Measurements from ENCODE around the gene LBR.

LBR gene

DNA sequence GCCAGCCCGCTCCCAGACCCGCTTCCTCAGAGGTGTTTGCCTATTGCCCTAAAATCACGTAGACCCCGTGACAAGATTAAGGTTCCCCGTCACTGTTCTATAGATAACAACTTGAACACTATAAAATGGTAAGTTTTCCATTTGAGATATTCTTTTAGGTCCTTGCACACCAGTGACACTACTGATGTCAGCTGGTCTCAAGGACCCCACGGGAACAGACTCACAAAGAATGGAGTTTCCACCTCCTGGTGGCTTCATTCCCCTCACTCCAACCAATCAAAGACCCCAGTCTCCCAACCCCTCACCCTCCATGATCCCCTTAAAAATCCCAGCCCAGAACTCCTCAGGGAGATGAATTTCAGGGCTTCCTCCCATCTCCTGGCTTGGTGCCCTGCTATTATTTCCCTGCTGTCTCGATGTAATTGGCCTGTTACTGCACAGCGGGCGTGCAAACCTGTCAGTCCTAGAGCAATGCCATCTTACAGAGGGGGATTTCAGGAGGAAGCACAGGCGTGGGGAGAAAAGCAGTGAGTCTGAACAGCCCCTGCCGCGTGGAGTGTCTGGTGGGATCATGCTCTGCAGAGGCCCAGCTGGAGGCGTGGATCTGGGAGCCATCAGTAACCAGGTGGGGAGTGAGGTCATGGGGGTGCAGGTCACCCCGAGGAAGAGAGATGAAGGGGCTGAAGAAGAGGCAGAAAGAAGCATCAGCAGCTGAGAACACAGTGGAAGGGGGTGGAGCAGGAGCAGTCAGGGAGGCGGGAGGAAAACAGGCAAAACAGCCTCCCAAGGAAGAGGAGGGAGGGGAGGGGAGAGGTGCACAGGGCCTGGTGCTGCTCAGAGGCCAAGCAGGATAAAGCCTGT lies 35.1 kb upstream of the LBR start:
- peak in 2 of 3 experiments; percentile 91 to 96 for DNase-seq

DNA sequence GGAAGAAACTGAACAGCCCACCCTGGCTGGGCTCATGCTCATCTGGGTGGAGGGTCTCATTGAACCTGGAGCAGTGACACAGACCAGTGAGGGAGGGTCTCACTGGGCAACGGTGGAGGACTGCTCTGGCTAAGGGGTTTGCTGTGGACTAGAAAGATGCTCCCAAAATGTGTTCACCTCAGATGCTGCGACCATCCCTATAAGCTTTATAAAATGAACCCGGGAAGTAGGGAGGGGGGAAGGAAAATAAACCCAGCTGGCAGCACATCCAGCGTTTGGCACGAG lies 34.5 kb upstream of the LBR start:
- DNase-seq = no peak

DNA sequence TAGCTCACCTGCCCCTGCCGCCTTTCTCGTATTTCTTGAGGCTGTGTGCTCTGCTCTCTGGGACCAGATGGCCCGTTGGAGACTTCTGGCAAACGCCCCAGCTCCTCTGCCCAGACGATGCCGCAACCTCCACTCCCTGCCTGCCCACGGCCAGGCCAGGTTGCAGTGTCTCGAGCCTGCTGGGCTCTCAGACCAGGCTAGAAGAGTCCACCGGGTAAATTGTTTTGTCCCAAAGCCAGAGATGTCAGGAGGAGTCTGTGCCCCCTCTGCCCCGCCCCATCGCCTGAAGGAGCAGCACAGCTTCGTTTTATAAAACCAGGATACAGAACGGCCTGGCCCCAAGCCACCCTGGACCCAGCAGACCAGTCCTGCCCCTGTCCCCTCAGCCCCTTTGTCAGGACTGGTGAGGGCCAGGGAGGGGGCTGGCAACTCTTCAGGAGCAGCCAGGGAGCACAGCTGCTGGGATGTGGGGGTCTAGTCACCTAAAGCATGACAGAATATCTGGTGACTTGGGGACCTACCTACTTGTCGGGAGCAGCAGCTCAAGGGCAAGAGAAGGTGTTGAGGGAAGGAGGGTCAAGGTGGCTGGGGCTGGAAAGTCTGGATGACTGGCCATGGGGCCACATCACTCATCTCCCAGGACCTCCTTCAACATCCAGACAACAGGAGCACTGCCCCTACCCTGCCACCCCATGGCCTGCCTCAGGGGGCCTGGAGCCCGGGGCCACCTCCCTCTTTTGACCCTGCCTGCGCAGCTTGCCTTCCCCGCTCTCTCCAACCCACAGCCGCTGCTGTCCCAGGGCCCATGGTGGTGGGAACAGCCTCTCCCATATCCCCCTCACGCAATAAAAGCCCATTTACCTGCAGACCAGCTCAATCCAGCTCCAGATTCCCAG lies 33.9 kb upstream of the LBR start:
- DNase-seq = no peak

DNA sequence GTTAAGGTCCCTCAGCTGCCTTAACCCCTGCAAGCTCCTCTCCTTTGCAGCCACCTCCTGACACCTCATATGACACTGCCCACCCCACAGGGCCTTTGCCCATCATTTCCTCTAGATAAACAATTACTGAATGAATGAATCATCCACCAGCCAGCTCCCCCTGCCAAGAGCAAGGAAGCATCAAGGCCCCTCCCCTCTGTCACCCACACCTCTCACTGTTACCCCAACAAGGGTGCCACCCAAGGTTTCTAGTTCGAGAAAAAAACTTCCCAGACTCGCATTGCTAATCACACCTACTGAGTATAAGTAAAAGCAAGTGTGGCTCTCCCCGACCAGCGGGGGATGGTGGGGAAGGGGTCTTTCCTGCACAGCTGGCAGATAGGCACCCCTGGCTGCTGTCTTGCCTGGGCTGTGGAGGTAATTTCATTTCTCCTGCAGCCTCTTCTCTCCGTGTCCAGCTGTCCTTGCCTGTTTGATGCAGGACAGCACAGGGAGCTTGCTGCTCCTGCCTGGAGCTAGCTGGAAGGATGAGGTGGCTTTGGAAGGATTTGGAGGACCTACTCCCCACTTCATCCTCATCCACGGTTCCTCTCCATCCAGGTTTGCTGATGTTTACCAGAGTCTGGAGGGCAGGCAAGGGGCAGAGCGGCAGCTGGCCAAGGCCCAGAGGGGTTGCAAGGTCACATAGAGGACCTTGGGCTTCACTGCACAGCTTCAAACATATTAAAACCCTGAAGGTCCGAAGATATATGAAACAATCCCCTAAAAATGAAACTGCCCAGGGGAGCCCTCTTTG lies 33.1 kb upstream of the LBR start:
- DNase-seq = no peak

DNA sequence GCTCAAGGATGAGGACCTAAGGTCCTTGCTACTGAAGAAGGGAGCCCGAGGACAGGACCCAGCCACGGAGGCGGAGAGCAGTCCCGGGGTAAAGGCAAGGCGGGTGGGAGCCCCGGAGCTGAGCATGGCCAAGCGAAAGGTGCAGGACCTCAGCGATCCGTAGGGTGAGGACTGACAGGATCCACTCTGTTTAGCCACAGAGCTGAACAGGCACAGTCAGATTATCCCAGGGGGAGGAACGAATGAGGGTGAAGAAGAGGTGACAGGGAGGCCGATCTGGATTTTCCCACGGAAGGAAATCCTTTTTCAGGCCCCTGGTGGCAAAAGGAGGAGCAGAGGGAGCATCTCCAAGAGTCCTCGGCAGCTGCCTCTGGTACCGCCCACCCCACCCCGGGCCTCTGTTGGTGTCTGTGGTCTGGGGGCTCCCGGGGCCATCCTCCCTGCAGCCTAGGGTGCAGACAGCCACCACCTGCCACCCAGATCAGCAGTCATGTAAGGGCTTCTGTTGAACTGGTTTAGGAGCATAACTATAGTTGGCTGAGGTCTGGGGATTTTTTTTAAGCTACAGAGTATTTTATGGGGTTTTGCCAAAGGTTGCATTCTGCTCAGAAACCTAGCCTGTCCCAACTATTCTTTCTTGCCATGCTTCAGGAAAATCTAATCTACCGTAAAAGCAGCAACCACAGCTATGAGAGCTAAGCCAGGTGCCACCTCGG lies 32.3 kb upstream of the LBR start:
- no peak for DNase-seq

DNA sequence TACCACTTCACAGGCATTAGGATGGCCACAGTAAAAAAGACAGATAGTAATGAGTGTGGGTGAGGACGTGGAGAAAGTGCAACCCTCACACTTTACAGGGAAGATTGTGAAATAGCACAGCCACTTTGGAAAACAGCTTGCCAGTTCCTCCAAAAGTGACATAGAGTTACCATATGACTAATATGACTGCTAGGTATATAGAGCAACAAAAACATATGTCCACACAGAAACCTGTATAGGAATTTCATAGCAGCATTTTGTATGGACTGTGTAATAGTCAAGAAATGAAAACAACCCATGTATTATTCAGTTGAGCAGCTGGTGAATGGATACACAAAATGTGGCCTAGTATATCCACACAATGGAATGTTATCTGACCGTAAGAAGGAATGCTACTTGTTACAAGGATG lies 30.4 kb upstream of the LBR start:
- DNase-seq = no peak

DNA sequence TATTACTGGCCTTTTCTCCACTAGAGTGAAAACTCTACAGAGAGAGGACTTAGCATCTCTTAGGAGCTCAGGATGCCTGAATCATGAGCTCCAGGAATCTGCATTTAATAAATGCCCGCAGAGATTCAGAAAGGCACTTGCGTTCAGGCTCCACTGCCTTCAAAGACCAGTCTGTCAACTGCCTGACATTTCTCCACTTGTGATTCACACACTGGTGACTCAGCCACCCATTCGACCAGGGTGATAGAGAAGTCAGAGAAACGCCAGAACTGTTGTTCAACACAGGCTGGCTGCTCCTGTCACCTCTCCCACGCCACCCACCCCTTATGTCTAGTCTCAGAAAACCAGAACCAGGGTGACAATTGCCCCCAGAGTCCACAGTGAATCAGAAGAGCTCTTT lies 26.9 kb upstream of the LBR start:
- peak in 2 of 3 experiments; percentile 42 to 69 for DNase-seq

DNA sequence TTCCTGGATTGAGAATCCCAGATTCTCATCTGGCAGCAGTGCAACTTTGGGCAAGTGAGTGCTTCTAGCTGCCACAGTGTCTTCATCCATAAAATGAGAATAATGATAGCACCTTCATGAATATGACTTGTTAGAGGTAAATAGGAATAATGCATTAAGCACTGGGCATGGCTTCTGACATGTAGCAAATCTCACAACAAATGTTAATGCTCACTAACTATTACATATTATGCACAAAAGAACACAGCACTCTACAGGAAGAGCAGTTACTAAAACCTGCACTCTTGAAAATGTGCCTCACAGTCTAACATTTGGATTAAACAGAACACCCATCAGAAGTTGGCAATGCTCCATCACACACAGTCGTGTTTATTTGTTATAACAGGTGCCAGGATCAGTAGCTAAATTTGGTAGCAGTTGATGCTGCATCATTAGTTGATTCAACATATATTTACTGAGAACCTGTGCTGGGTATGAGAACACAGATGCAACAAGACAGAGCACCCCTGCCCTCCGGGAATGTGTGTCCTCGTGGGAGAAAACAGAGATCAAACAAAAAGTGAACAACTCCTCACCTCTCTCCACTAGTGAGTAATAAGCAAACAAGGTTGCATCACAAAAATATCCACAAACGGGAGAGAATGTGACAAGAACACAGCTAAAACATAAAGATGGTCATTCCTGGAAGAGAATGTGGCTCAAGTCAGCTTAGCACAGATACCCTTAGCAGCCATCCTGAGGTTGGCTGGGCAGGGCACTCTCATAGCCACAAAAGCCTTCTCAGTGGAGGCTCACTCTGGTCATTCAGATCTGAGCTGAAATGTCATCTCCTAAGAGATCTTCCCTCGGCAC lies 26.2 kb upstream of the LBR start:
- peak in 2 of 3 experiments; percentile 50 to 87 for DNase-seq

DNA sequence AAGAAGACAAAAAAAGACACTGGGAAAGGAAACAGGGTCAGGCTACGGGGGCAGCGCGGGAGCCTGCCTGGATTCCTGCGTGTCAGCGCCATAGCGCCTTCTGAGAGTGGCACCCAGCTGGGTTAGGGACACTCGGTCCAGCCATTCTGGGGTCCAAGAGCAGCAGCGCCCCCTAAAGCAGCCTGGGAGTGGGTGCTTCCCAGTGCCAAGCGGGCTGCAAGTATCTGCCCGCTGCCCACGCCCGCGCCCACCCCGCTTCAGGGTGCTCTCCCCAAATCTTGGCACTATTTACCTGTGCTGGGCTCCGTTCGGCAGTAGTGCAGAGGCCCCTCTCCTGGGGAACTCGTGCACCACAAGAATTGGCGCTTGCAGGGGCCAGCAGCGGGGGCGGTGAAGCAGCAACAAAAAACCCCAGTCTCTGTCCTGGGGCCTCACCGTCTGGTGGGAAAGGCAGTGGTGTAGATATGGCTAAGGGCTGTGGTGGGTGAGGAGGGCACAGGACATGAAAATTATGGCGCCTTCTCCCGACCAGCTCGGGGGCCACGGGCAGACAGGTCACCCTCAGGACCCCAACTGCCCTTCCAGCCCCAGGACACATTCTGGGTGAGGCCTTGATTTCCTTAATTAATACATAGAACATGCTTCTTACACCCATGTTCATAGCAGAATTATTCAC lies 24.1 kb upstream of the LBR start:
- no peak for DNase-seq

DNA sequence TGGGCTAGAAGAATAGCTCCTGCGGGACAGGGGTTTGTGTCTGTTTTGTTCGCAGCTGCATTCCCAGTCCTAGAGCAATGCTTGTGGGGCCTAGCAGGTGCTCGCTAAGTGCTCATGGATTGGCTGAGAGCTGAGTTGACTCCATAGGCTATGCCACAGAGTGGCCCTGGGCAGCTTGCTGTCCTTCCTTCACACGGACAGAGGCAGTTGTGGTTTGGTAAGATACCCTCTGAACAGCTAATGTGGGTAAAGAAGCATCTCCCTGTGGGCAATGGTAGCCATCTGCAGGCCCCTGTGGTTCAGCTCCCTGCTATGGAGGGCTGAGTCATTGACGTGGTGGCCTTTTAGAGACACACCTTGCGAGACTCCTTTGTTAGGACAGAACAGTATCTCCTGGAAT lies 23.5 kb upstream of the LBR start:
- DNase-seq = no peak

DNA sequence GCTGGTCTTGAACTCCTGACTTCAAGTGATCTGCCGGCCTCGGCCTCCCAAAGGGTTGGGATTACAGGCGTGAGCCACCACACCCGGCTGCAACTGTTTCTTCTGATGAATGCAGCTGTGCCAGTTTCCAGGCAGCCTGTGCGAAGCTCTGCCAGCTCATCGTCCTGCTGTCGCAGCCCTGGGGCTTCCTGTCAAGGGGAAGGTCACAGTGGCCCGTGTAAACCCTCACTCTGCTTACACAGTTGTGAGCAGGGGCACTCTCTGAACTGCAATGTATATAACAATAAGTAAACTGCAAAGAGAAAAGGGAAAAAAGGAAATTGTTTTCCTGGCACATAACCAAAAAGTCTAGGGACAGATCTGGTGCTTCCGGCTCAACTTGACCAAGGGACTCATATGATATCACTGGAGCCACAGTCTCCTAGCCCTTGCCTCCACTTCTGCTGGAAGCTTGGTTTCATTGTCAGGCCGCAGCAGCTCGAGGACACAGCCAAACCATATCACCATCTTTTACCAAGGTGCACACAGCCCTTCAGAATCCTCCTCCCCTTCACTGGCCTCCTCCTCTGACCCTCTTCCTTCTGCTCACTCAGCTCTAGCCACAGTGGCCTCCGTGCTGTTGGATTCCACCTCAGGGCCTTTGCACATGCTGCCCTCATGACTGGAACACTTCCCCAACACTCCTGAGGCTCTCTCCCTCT lies 22.8 kb upstream of the LBR start:
- no peak for DNase-seq

DNA sequence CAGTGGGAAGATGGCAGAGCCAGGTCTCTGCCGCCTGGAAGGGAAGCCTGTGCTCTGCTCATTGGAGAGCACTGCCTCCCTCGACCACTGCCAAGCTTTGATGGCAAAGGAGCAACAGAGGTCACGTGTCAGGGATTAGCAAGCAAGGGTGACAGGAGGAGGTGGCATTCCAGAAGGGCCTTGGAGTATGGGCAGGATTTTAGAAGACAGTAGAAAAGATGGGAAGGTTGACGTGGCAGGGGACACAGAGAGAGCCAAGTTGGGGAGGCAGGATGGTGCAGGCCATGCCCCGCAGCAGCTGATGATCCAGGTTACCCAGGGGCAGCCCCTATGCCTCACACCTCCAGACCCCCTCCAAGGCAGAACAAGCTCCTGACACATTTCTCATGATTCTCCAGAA lies 21.9 kb upstream of the LBR start:
- no peak for DNase-seq

DNA sequence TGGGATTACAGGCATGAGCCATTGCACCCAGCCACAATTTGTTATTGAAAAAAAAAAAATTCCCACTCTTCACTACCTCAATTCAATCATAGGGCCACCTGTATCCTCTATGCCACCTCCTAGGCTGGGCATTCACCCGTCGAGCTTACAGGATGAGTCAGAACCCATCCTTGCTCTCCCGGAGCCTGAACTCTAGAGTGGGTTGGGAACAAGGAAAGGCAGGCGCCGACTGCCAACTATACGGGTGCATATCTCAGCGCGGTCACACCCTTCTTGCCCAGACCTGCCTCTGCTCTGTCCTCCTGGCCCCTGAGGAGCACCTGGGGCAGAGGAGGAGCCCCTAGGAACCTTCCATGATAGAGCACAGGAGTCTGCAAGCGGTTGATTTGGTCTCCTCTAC lies 21.4 kb upstream of the LBR start:
- DNase-seq = no peak

DNA sequence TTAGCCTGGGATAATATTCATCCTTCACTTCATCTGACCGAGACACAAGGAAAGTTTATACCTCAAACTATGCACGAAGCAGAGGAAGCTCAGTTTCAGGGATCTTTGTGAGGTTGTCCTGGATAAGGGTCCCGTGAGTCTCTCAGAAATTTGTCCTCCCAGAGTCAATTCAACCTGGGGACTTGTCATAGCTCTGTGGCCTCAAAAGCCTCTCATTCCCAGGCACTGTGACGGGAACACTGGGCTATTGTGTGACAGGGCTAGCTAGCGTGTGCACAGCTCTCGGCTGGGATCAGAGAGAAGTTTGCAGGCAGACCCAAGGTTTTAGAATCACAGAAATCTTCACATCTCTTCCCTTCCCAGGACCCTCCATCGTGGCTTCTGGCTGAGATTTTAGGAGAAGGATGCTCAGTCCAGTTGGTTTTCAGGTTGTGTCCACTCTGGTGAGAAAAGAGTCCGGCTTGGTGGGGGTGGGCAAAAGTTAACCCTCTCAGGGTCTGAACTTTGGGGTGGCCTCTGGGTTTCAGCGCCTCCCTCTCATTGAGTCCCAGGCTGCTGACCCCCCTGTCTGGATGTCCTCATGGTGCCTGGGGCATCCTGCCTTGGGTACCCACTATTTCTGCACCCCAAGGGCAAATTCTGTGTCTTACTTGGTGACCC lies 20.4 kb upstream of the LBR start:
- DNase-seq = no peak

DNA sequence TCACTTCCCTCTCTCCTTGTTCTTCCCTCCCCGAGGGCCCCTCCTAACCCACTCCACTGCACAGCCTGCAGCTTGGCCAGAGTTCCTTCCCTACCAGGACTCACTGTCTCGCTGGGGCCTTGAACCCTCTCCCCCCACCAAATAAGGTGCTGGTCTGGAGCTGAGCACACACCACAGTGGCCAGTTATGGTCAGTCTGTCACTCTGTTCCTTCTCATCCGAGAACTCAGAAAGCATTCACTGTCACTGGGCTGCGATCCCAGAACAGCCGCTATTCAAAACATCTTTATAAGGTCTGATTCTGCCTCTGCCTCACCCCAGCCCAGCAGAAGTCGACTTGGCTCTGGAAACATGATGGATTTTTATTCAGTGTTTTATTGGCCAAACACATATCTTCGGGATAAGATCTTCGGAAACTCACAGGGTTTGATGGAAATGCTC lies 19.8 kb upstream of the LBR start:
- no peak for DNase-seq

DNA sequence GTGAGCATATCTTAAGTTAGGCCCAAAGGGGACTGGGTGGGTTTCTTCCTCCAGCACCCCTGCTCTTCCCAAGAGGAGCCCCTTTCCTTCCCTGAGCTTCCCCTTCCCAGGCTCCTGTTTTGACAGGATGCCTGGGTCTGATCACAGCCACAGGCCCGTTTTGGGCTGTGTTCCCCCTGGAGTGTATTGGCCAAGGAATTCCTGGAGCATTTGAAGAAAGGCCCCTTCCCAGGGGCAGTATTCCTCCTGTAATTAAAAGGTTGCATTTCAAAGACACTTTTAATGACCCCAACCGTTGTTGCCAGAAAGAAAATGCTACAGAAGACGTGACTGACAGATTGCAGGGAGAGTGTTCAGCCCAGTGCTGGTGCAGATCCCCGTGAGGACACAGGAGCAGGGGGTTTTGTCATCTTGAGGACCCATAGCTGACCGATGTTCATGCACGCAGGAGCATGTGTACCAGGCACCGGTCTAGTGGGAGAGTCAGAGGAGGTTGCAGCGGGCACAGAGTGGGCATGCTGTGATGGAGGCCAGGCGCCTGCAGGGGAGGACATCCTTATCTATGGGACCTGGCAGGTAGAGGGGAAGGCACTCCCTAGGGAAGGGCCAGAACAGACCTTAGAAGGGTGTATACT lies 19.3 kb upstream of the LBR start:
- DNase-seq = no peak

DNA sequence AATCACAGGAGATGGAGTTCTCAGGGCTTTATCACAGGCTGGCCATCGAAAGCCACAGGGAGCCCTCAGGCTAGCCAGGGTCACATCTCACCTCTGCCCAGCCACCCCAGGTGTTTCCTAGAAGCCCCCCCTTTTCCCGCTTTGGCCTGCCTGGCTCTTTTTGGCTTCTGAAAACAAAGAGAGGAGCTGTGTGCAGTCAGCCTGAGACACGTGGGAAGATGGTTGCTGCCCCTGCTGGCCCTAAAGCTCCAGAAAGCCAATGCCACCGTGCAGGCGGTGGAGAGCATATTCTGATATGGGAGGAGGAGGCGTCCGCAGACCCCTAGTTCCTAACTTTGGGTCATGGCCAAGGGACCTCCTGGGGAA lies 18.7 kb upstream of the LBR start:
- peak in 1 of 3 experiments; percentile 79 for DNase-seq

DNA sequence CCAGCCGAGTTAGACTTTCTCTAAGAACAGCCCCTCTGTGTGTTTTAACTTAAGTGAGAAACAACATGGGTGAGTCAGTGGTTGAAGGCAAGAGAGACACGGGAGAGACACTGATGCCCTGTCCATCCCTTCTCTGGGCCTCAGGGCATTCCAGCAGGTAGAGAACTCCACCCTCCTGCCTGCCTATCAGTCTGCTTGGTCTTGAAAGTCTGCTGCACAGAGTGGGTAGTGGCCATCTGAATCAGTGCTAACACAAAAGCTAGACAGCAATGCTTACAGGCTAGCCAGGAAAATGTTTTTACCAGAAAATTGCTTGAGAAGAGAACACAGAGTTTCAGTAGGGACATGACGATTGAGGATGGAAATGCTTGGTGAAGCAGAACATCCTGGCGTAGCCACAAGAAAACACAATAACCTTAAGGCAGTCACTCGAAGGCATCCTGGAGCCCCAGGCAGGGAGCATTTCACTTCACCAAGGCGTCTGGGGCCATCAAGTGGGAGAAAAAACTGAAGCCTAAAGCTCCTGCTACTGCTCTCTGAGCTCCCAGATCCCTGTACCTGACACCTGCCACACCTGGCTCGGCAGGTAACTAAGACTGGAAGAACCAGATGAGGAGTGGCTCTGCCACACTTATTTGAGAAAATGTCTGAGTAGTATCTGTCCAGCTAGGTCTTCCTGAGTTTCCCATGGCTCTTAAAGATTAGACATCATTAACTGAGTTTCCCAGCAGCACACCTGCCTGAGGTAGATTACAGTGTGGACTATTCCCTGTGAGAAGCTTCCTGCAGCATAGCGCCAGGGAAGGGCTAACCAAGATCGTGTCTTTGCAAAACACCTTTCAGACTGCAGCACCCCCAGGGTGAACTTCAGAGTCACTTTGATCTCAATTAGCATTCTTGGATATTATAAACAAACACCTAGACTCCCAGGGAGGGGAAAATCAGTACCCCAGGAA lies 18.1 kb upstream of the LBR start:
- DNase-seq = peak in 2 of 3 experiments; percentile 52 to 79
